Activated CD4-positive, alpha-beta T cell treated with anti-CD3 and anti-CD28 coated beads for 36 hours (primary cell): ENCODE results near the gene NTN1. TPM values are rescaled to one million over a fixed set of nuclear protein-coding genes. Genes with fewer than 3 reads are reported as not detected.

Experiments used
- ATAC-seq: fragments of 200-7000 bp; cut with Tn5 transposase; one replicate; pipeline ENCODE4 v1.10.0; 2021; ENCODE audit warnings: mild to moderate bottlenecking, moderate library complexity
- CTCF ChIA-PET: fragments of 350-600 bp; sonication (Branson Sonifier 250); formaldehyde crosslinking; loops from one replicate; lab custom pipeline; 2021; ENCODE audit warnings: antibody characterized with exemption; lab: Charles Lee
- POLR2A ChIA-PET: fragments of 350-600 bp; sonication (Branson Sonifier 250); formaldehyde crosslinking; loops from one replicate; lab custom pipeline; 2021; ENCODE audit warnings: antibody characterized with exemption, inconsistent platforms; lab: Charles Lee
- DNase-seq: peaks from one replicate; pipeline ENCODE4 v3.0.0-alpha.2; 2020
- H3K27ac Mint-ChIP-seq: one replicate; pipeline ENCODE4 v1.8.0; 2021; ENCODE audit warnings: mixed read lengths
- H3K27me3 Mint-ChIP-seq: one replicate; pipeline ENCODE4 v1.8.0; 2021; ENCODE audit warnings: mixed read lengths
- H3K36me3 Mint-ChIP-seq: one replicate; pipeline ENCODE4 v1.8.0; 2021; ENCODE audit warnings: low read depth, mixed read lengths
- H3K4me1 Mint-ChIP-seq: one replicate; pipeline ENCODE4 v1.8.0; 2021; ENCODE audit warnings: mixed read lengths
- H3K4me3 Mint-ChIP-seq: one replicate; pipeline ENCODE4 v1.8.0; 2021; ENCODE audit warnings: mild to moderate bottlenecking, moderate library complexity, mixed read lengths
- H3K9me3 Mint-ChIP-seq: one replicate; pipeline ENCODE4 v1.8.0; 2021; ENCODE audit warnings: low read depth, mixed read lengths
- intact Hi-C, 2 experiments: fragments of 100-400 bp; cut with DNase I in 1 of 2; cut with micrococcal nuclease in 1 of 2; formaldehyde crosslinking; loops; one replicate each; pipeline versions ENCODE4 v1.14.2 to v1.15.1; 2022 to 2024; cut with DNase I, micrococcal nuclease
- total RNA-seq, 2 experiments: library from RNA; stranded (reverse); gene quantifications; one replicate each; pipeline ENCODE4 v1.2.3, GENCODE V29; 2021

NTN1 gene
- total RNA-seq, 2 experiments from 2014 or later: 0.60 to 0.71 TPM

DNA sequence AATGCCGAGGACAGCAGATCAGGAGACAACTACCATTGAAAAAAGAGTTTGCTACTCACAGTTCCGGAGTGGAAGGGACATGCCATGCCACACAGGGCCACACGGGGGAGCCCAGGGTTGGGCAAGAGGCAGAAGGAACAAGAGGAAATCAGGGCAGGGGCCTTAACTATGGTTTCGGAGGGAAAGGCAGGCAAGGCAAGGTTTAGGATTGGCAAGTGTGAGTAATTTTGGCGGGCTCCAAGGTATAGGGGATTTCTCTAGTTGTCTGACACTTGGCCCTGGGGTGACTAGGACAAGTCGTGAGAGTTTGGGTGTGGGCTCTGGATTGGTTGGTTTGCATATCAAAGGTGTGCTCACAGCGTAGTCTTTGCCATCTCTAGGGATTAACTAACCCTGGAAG lies 27.0 kb upstream of the NTN1 start:
- Mint-ChIP-seq H3K4me1 (peaks cover 6% of the 10 kb centered on the region), H3K36me3 (no peaks in the 10 kb centered on the region), H3K9me3 (no peaks in the 10 kb centered on the region), H3K27ac (no peak overlapping the region), H3K4me3 (no peak overlapping the region), H3K27me3 (peaks cover 6% of the 10 kb centered on the region)
- ATAC-seq (peak; percentile 46), DNase-seq (peak; percentile 82)
- ChIA-PET POLR2A (no interaction called here), CTCF (interaction anchor here (0.7 to 2.0 kb wide), 4 partner anchors 10 to 607 kb away, joined by 3 to 5 read pairs (median 4); no protein-coding TSS in a partner anchor)
- intact Hi-C loops: loop anchor here in 1 of 2 experiments (10.0 kb wide), 2 partner anchors 560 to 580 kb away; no protein-coding TSS in a partner anchor

DNA sequence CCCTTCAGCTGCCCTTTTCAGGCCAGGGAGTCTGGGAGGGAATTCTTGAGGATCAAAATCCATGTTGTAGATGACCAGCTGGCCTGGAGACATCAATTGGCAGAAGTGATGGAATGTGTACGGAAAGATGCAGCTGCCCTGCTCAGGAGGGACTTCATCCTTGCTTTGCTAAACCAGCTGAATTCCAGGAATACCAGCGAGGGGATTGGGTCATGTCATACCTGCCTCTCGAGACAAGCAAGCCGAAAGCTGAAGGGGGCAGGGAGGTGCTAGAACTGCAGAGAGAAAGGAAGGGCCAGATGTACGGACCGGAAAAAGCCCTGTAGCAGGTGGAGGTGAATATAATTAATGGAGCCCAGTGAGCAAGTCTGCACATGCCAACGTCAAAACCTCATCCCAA lies 25.6 kb upstream of the NTN1 start:
- no peak for ATAC-seq
- Mint-ChIP-seq H3K27ac (no peak overlapping the region), H3K4me3 (no peak overlapping the region), H3K9me3 (no peaks in the 10 kb centered on the region), H3K27me3 (peaks cover 14% of the 10 kb centered on the region), H3K36me3 (no peaks in the 10 kb centered on the region), H3K4me1 (peaks cover 6% of the 10 kb centered on the region)
- CTCF ChIA-PET: interaction anchor here (0.5 to 2.0 kb wide), 13 partner anchors 9 to 257 kb away, joined by 3 to 7 read pairs (median 3); no protein-coding TSS in a partner anchor
- intact Hi-C loops: loop anchor here (5.0 to 10.0 kb wide), 6 partner anchors 193 to 581 kb away; no protein-coding TSS in a partner anchor
- POLR2A ChIA-PET: no interaction called here
- DNase-seq: no peak

DNA sequence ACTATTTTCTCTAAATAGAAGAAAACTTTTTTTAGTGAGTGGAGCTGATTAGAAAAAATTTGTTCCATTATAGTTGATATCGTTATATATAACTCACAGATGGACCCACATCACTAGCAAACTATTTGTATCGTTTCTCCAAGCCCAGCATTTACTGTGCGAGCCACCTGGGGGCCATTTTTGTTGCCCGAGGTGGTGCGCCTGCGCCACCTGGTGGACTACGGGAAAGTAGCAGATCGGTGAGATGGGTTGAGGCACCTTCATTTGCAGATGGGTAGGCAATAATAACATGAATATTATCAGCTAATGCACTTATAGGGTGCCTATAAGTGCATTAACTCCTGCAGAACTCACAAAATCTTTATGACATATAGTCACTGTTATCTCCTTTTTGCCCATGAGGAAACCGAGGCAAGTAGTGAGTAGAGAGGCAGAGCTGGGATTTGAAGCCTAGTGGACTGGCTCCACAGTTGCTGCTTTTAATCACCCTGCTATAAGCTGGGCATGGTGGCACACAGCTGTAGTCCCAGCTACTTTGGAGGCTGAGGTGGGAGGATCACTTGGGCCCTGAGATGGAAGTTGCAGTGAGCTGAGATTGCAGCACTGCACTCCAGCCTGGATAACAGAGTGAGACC lies 23.2 kb upstream of the NTN1 start:
- no peaks in the 10 kb centered on the region for H3K36me3 Mint-ChIP-seq
- no peak overlapping the region for H3K27ac Mint-ChIP-seq
- peaks cover 9% of the 10 kb centered on the region for H3K4me1 Mint-ChIP-seq
- ChIA-PET POLR2A (no interaction called here), CTCF (interaction anchor here (0.5 to 2.5 kb wide), 44 partner anchors 10 to 628 kb away, joined by 3 to 16 read pairs (median 3); partner anchors contain the start of genes MFSD6L, PIK3R5 and PIK3R6)
- H3K4me3 Mint-ChIP-seq: no peak overlapping the region
- H3K9me3 Mint-ChIP-seq: no peaks in the 10 kb centered on the region
- peaks cover 24% of the 10 kb centered on the region for H3K27me3 Mint-ChIP-seq
- intact Hi-C loops: loop anchor here (1.0 to 10.0 kb wide), 12 partner anchors 103 to 615 kb away; partner anchors contain the start of genes MFSD6L (in 1 of the 2) and RPL26 (in 1 of the 2)
- peak; percentile 73 for ATAC-seq
- DNase-seq: peak; percentile 89

DNA sequence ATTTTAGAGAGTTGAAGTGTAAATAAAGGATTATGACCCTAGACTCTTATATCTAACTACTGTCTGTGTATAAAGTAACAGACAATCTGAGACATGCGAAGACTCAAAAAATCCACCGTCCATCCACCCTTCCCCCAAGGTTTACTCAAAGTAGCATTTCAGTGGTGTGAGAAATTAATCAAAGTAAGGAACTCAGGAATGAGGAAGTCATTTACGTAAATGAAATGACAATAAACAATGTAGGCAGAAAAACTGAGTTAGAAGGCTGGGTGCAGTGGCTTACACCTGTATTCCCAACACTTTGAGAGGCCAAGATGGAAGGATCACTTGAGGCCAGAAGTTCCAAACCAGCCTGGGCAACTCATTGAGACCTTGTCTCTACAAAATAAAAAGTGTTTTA lies 19.8 kb upstream of the NTN1 start:
- H3K4me3 Mint-ChIP-seq: no peak overlapping the region
- intact Hi-C loops: no loop called here
- no peaks in the 10 kb centered on the region for H3K36me3 Mint-ChIP-seq
- POLR2A ChIA-PET: interaction anchor here (0.7 kb wide), 1 partner anchor 43 kb away, joined by 3 read pairs; no protein-coding TSS in a partner anchor
- H3K27me3 Mint-ChIP-seq: peaks cover 50% of the 10 kb centered on the region
- no peaks in the 10 kb centered on the region for H3K9me3 Mint-ChIP-seq
- ATAC-seq: no peak
- DNase-seq: no peak
- H3K27ac Mint-ChIP-seq: no peak overlapping the region
- CTCF ChIA-PET: interaction anchor here (0.7 kb wide), 1 partner anchor 243 kb away, joined by 5 read pairs; no protein-coding TSS in a partner anchor
- peaks cover 7% of the 10 kb centered on the region for H3K4me1 Mint-ChIP-seq

DNA sequence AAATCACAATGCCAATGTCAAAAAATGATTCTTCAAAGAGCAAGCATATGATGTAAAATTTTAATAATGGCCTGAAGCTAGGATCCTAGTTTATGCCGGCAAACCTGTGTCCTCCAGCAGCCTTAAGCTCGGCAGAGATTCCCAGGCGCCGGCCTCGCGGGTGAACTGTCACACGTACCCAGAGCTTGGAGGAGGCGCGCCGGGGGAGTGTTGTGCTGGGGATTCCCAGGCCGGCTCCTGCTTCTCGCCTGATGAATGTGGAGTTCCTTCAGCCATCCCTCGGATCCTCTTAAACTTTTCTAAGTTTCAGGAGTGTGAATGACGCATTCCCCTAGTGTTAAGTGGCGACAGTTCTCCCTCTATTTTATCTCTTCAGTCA lies 19.1 kb upstream of the NTN1 start:
- Mint-ChIP-seq H3K4me3 (peak overlapping the region; percentile 44), H3K27me3 (peaks cover 50% of the 10 kb centered on the region), H3K27ac (no peak overlapping the region), H3K4me1 (peaks cover 7% of the 10 kb centered on the region), H3K36me3 (no peaks in the 10 kb centered on the region), H3K9me3 (no peaks in the 10 kb centered on the region)
- ChIA-PET CTCF (interaction anchor here (0.6 to 1.2 kb wide), 4 partner anchors 15 to 559 kb away, joined by 3 to 7 read pairs (median 4); no protein-coding TSS in a partner anchor), POLR2A (no interaction called here)
- intact Hi-C loops: no loop called here
- ATAC-seq (no peak), DNase-seq (peak; percentile 22)

DNA sequence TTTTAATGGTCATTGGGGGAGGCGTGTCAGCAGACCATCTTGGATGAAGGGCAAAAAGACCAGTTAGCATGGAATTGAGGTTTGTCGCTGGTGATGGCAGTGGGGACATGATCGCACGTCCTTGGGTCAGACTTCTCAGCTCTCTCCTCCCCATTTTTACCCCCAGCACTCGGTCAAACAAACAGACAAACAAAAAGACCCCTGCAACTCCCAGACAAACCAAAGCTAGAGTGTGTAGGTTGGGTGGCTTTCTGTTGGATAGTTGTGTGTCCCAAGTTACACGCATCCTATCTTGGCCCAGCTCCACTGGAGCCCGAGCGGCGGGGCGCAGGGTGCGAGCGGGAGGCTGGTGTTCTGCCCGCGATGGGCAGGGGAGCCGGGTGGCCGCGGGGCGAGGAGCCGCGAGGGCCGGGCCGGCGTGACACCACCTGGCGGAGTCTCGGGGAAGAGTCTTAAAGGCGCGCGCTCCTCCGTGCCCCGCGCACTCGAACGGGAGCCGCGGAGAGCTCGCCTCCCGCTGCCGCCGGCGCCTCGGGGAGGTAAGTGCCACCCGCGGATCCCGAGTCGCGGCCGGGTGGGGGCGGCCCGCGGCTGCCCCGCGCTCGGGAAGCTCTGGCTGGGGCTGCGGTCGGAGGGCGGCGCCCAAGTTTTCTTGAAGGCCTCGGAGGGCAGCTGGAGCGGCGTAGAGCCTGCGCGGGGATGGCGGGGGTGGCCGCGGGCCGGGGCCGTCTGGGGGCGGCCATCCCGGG lies 18.5 kb upstream of the NTN1 start:
- Mint-ChIP-seq H3K27me3 (peaks cover 50% of the 10 kb centered on the region), H3K9me3 (no peaks in the 10 kb centered on the region), H3K4me1 (peaks cover 7% of the 10 kb centered on the region), H3K27ac (no peak overlapping the region), H3K4me3 (peak overlapping the region; percentile 44), H3K36me3 (no peaks in the 10 kb centered on the region)
- POLR2A ChIA-PET: no interaction called here
- DNase-seq: peak; percentile 61
- CTCF ChIA-PET: interaction anchor here (0.6 to 1.2 kb wide), 13 partner anchors 8 to 558 kb away, joined by 3 to 7 read pairs (median 3); partner anchors contain the start of gene NTN1
- peak; percentile 72 for ATAC-seq
- intact Hi-C loops: loop anchor here in 1 of 2 experiments (1.0 kb wide), 1 partner anchor 20 kb away; no protein-coding TSS in a partner anchor

DNA sequence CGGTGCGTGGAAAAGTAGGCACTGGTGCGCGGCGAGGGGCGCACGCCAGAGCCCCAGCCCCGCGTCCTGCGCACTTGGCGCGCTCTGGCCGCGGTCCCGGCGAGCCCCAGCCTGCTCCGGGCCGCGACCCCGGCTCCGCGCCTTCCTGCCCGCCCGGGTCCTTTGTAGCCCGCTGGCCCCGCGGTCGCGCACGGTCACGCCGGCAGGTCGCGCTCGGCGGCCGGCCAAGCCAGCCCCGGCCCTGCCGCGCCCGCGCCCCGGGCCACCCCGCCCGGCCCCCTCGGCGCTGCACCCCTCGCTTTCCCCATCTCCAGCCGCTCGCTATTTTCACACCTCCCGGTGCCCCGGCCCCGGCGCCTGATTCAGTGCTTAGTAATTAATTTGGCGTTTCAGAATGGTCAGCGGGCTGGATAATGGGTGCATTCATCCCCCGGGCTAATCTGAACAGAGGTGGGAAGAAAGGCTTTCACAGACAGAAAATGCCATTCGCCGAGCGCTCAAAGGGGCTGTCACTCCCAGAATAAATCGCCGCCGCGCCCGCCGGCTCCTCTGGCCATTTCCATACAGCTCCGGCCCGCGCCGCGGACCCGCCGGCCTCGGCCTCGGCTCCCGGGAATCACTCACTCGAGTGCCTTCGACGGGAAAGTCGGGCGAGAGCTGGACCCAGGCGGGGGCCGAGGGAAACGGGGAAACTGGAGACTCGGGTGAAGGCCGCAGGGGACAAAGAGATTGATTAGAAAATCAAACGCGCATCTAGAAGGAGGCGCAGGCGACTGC lies 17.8 kb upstream of the NTN1 start:
- ChIA-PET POLR2A (no interaction called here), CTCF (interaction anchor here (0.6 to 1.6 kb wide), 15 partner anchors 8 to 526 kb away, joined by 3 to 7 read pairs (median 4); partner anchors contain the start of gene NTN1)
- Mint-ChIP-seq H3K27me3 (peaks cover 52% of the 10 kb centered on the region), H3K4me3 (no peak overlapping the region), H3K4me1 (peaks cover 7% of the 10 kb centered on the region), H3K36me3 (no peaks in the 10 kb centered on the region), H3K27ac (no peak overlapping the region), H3K9me3 (no peaks in the 10 kb centered on the region)
- intact Hi-C loops: loop anchor here in 1 of 2 experiments (1.0 kb wide), 1 partner anchor 19 kb away; no protein-coding TSS in a partner anchor
- ATAC-seq (peak; percentile 26), DNase-seq (no peak)

DNA sequence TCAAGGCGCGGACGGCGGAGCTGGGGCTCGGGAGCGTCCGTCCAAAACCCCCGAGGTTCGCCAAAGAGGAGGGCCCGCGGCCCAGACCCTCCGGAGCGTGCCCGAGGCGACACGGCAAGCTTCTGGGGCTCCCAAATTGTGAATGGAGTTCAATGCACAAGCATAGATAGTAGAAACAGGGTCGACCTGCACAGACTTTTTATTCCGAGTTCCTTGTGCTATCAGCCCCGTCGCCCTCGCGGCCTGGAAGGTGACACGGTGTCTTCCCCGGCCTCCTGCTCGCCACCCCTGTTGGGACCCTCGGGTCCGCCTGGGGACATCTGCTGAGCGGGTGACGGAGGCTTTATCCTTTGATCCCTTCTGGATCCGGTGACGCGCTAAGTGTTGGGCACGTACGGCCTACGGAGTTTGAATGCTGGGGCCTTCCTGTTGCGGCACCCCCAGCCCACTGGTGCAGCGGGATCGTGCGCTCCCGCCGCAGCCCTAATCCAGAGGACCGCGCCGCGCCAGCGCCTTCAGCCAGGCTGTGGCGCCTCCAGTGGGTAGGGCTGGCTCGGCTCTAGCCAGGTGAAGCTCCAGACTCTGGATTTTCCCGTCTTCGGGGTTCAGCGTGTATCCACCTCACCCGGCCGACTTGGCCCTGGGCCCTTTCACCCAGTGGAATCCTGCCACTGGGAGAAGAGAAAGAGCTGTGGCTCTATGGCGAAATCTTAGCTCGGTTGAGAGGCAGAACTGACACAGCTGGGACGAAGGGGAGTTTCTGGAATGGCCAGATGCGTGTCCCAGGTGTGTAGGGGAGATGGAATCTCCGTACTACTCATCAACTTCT lies 17.0 kb upstream of the NTN1 start:
- Mint-ChIP-seq H3K9me3 (no peaks in the 10 kb centered on the region), H3K36me3 (no peaks in the 10 kb centered on the region), H3K4me1 (peaks cover 7% of the 10 kb centered on the region), H3K4me3 (no peak overlapping the region), H3K27ac (no peak overlapping the region), H3K27me3 (peaks cover 54% of the 10 kb centered on the region)
- intact Hi-C loops: no loop called here
- ChIA-PET CTCF (interaction anchor here (0.5 to 1.6 kb wide), 8 partner anchors 9 to 422 kb away, joined by 3 to 5 read pairs (median 4); no protein-coding TSS in a partner anchor), POLR2A (no interaction called here)
- ATAC-seq (no peak), DNase-seq (peak; percentile 15)

DNA sequence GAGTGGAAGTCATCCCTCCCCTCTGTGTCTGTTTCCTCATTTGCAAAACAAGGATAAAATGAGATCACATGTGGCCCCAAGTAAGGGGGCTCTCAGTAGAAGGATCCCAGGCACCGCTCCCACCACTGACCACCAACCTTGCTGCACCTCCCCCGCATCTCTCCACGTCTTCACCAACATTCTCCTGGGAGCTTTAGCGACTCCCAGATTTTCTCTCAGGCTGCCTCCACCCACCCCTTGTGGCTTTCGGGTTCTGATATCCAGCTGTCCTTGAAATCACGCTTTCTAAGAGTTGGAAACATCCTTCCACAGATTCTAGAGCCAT lies 16.4 kb upstream of the NTN1 start:
- Mint-ChIP-seq H3K27me3 (peaks cover 54% of the 10 kb centered on the region), H3K4me1 (peaks cover 7% of the 10 kb centered on the region), H3K9me3 (no peaks in the 10 kb centered on the region), H3K4me3 (no peak overlapping the region), H3K36me3 (no peaks in the 10 kb centered on the region), H3K27ac (no peak overlapping the region)
- intact Hi-C loops: no loop called here
- DNase-seq: no peak
- CTCF ChIA-PET: interaction anchor here (0.5 to 1.6 kb wide), 5 partner anchors 10 to 287 kb away, joined by 3 to 5 read pairs (median 4); no protein-coding TSS in a partner anchor
- ATAC-seq: no peak
- POLR2A ChIA-PET: no interaction called here

DNA sequence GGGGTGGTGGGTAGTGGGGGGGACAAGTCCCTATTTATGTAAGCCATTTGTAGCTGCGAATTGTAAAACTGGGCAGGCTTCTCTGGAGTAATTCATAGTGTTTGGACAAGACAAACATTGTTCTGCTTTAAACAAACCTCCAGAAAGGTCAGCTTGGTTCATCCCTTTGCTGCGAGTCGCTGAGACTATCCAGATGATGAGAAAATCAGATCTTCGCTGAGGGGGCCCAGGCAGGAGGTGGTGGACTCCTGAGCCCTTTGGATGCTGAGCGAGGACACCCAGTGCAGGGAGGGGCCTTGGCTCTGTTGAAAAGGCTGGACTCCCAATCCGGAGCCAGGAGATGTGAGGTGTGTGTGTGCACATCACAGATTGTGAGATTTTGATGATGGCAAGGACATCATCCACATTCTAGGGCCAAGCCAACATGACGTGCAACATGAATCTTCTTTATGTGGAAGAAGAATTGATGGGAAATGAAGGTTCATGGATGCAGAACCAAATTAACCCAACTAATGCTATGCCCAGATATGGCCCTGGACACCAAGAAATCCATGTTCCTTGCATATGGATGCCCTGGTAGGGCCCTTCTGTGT lies 15.0 kb upstream of the NTN1 start:
- POLR2A ChIA-PET: no interaction called here
- intact Hi-C loops: no loop called here
- no peaks in the 10 kb centered on the region for H3K36me3 Mint-ChIP-seq

More for the DNA sequence above, 15.0 kb upstream of the NTN1 start:
- Mint-ChIP-seq H3K27ac (no peak overlapping the region), H3K4me1 (peaks cover 7% of the 10 kb centered on the region), H3K4me3 (no peak overlapping the region), H3K27me3 (peaks cover 55% of the 10 kb centered on the region), H3K9me3 (no peaks in the 10 kb centered on the region)
- CTCF ChIA-PET: interaction anchor here (0.6 kb wide), 1 partner anchor 35 kb away, joined by 4 read pairs; no protein-coding TSS in a partner anchor
- DNase-seq (no peak), ATAC-seq (no peak)
